COLO829 (cell line): ENCODE data around the gene PSME4.
"Not testable (repeated sequence)": the region's sequence is repeated elsewhere in the genome, so short reads cannot be mapped to it uniquely, and the experiment has no call there.

Source experiments
- DNase-seq: peaks from one replicate; pipeline ENCODE4 v3.0.0; 2012; ENCODE audit warnings: low spot score

The PSME4 gene

GRCh38 chr2:53886406-53887280, 84.2 kb downstream of the PSME4 start:
- no peak for DNase-seq

DNA sequence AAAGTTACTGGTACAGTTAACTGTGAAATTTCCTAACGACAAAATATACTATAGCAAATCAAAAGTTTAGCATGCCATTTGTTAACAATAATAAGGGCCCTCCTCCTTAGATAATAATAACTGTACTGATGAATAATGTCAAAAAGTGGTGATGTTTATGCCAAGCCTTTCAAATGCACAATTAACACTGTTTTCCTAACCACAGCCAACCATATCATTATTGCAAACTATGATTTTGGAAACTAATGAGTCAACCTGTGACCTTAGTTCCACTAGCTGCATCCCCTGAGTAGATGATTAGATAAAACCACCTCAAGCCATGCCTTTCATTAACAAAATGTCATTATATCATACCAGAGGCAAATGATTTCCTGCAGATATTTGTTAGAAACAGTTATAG, 85.9 kb downstream of the PSME4 start:
- no peak for DNase-seq

GRCh38 chr2:53881986-53882385, 88.8 kb downstream of the PSME4 start:
- no peak for DNase-seq

- DNase-seq, result no peak
Measured at GRCh38 chr2:53881360-53881759, 89.4 kb downstream of the PSME4 start.

DNA sequence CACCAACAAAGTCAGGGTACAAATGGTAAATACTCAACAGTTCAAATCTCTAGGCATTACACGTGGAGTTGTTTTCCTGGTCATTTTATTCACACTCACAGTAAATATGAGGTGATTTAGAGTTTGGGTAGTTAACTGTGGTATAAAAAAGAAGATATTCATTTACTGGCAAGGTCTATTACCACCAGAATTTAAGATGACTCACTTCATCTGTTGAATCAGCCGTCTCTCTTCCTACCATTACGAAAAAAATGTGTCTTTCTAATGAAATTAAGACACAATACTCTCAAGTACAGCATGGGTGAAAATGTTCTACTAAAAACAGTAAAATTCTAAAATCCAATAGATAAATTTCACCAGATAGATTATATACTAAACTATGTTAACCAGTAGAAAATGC, 90.0 kb downstream of the PSME4 start:
- DNase-seq, result peak; percentile 10

DNA sequence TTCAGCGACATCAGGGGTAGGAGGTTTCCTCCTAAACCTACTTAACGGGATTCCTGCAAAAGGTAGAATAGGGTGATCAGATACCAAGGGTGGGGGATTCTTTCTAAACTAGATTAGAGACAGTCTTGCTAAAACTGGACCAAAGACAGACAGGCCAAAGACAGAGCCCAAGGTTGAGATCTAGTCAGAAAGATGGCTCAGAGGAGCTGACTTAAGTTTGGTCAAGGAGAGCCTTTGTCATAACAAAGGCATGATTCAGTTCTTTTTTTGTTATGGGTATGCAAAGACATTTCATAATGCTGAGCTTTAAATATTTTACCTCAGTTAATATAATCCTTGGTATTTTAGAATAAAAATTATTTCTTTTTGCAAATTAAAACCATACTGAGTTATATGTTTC, 93.2 kb downstream of the PSME4 start:
- DNase-seq, result no peak

GRCh38 chr2:53877112-53877511, 93.7 kb downstream of the PSME4 start:
- no peak for DNase-seq

- DNase-seq, result no peak
Measured at GRCh38 chr2:53874401-53874950, 96.3 kb downstream of the PSME4 start.

- no peak for DNase-seq
Measured at GRCh38 chr2:53867773-53868172, 103.0 kb downstream of the PSME4 start.

DNA sequence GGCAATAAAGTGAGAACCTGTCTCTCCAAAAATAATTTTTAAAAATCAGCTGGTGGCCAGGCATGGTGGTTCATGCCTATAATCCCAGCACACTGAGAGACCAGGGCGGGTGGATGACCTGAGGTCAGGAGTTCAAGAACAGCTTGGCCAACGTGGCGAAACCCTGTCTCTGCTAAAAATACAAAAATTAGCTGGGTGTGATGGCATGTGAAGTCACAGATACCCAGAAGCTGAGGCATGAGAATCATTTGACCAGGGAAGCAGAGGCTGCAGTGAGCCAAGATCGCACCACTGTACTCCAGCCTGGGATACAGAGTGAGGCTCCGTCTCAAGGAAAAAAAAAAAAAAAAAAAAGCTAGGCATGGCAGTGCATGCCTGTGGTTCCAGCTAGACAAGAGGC, 103.6 kb downstream of the PSME4 start:
- no peak for DNase-seq

- no peak for DNase-seq
Measured at GRCh38 chr2:53865962-53866361, 104.8 kb downstream of the PSME4 start.

DNA sequence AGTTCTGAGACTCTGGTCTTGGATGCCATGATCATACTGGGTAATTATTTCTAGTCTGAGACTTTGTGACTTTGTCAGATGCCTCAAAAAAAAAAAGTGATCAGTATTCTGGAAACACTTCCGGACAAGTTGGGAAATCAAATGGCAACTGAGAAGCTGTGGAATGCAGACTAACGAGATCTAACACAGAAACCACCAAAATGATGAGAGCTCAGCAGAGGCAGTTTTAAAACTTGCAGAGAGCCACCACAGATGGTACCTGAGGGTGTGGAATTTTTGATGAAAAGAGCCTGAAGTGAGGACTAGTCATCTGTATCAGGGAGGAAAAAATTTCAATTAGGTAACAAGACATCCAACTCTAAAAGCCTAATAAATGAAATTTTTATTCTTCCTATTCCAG, 105.5 kb downstream of the PSME4 start:
- DNase-seq, result no peak

DNA sequence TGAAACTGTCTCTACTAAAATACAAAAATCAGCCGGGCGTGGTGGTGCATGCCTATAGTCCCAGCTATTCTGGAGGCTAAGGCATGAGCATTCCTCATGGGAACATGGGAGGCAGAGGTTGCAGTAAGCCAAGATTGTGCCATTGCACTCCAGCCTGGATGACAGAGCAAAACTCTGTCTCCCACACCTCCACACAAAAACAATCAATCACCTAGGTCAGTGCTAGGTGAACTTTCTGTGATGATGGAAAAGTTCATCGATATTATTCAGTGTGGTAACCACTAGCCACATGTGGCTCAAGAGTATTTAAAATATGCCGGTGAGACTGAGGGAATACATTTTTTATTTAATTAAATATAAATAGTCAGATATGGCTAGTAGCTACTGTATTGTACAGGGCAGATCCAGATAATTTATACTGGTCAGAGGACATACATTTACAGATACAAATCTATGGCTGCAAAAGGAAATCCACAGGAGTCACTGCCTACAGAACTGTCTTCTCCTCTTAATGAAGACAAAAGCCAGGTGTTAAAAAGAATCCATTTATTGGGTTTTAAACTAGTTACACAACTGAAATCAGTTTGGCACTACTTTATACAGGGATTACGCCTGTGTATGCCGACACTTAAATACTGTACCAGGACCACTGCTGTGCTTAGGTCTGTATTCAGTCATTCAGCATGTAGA, 107.1 kb downstream of the PSME4 start:
- no peak for DNase-seq

GRCh38 chr2:53861824-53862223, 109.0 kb downstream of the PSME4 start:
- DNase-seq, result no peak

DNA sequence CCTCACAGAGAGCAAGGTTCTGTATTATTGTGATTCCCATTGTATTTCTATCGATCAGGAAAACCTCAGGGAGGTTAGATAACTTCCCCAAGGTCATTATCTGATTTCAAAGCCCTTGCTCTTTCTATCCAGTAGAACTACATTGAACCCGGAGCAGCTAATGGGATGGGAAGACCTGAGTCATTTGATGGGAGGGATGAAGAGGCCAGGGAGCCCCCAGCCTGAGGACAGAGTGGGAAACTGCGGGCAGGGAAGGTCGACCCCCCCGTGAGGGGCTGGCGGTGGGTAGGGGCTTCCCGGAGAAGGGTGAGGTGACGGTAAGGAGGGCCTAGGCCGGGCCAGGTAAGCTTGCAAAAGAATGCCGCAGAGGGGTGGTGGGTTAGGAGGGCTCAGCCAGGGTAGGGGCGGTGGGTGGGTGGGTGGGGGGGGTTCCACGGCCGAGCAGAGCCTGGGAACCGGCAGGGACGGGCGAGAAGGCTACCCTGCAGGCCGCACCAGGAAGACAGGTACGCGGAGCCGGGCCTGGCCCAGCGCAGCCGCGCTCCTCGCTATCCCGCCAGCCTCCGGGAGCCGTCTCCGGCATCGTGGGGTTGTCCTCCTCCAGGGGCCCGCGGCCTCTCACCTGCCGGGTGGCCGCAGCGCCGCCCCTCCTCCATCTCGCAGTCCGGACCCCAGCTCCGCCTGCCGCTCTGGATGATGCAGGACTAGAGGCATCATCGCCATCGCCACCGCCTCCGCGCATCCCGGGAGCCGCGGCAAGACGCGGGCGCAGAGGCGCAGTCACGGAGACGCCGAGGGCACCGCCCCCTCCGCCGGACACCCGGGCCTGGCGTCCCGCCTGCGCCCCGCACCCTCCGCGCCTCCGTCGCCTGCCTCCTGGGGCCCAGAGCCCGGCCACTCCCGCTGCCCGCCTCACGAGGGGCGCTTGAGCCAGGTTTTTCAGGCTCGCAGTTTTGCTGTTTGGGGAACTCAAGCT, 111.3 kb downstream of the PSME4 start, which contains the start of gene GPR75:
Gene GPR75 (minus strand): TSS at position 762 of the 976 bp plus-strand sequence. CDS start 5,211 bp downstream, outside the sequence.
- no peak for DNase-seq

GRCh38 chr2:53856272-53856671, 114.5 kb downstream of the PSME4 start:
- DNase-seq, result no peak

GRCh38 chr2:53854678-53855077, 116.1 kb downstream of the PSME4 start:
- no peak for DNase-seq

GRCh38 chr2:53852532-53852931, 118.3 kb downstream of the PSME4 start:
- DNase-seq, result no peak

DNA sequence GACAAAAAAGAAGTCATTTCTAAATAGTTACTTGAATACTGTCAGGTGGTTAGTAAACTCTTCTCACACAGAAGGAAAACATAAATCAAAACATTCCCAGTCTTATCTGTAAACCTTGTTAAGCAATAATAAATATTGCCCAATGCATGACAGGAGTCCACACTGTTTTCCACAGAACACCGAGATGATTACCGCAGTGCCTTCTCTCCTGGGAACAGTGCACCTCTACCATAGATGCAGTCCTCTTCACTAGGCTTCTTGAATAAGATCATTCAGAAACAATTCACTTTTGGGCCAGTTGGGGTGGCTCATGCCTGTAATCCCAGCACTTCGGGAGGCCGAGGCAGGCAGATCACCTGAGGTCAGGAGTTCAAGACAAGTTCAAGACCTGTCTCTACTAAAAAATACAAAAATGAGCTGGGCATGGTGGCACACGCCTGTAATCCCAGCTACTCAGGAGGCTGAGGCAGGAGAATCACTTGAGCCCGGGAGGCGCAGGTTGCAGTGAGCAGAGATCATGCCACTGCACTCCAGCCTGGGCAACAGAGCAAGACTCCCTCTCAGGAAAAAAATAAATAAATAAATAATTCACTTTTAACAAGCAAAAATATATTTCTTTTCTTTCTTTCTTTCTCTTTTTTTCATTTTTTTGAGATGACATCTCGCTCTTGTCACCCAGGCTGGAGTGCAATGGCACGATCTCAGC, 119.6 kb downstream of the PSME4 start:
- DNase-seq, result not testable (repeated sequence)

GRCh38 chr2:53848062-53848461, 122.7 kb downstream of the PSME4 start:
- DNase-seq, result no peak

DNA sequence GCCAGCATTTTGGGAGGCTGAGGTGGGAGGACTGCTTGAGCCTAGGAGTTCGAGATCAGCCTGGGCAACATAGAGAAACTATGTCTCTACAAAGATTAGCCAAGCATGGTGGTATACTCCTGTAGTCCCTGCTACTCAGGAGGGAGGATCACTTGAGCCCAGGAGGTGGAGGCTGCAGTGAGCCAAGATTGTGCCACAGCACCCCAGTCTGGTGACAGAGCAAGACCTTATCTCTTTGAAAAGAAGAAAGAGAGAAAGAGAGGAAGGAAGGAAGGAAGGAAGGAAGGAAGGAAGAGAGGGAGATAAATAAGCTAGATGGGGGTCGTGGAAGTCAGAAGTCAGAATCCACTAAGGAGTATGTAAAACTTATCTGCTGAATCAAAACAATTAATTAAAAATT, 127.2 kb downstream of the PSME4 start:
- no peak for DNase-seq
